ENCODE data around the gene EP400.
"Not testable (repeated sequence)": the region's sequence is repeated elsewhere in the genome, so short reads cannot be mapped to it uniquely, and the experiment has no call there.

The EP400 gene

GRCh38 chr12:132070298-132070697 is 120.6 kb downstream of the EP400 start:
- in situ Hi-C loops (cut with MboI; ENCODE audit: low sequenced_read_pairs): no loop called here
- peaks cover 26% of the 10 kb centered on the region for H3K36me3 ChIP-seq (replicated peaks)
- H3K4me3 ChIP-seq: no peak overlapping the region
- no peaks in the 10 kb centered on the region for H3K27me3 ChIP-seq (ENCODE audit: low read depth)
- no peaks in the 10 kb centered on the region for H3K9me3 ChIP-seq
- no peaks in the 10 kb centered on the region for H3K4me1 ChIP-seq
- DNase-seq (ENCODE audit: low spot score in 2 of 2): no peak

DNA sequence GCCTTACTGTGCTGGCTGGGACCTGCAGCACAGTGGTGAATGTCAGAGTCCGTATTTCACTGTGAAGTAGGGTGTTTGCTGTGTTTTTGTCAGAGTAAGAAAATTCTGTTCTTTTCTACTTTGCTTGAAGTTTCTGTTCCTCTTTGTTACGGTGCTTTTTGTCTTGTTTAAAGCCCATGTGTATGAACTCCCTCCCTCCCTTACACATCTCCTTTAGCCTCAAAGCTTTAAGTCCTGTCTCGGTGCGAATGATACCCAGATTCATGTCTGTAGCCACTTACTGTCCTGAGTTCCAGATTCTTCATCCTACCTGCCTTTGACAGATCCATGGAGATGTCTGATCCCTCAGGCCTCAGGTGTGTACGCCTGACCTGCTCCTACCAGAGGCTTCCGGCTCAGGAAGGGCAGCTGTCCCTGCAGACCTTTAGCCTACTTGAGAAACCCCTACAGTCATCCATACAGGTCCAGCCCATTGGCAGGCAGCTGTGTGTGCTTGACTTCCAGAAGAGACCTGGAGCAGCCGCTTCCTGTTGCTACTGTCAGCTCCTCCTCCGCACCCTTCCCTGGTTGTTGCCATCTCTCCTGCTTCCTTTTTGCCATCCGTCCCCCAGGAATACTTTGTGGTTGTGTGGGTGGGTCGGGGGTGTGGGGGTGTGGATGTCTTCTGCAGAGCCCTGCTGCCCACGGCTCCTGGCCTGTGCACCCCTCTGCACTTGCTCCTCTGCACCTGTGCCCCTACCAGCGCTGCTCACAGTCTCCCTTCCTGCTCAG is 121.5 kb downstream of the EP400 start:
- no peaks in the 10 kb centered on the region for H3K9me3 ChIP-seq
- H3K4me1 ChIP-seq: no peaks in the 10 kb centered on the region
- in situ Hi-C loops (cut with MboI; ENCODE audit: low sequenced_read_pairs): no loop called here
- H3K4me3 ChIP-seq: no peak overlapping the region
- DNase-seq (ENCODE audit: low spot score in 2 of 2): no peak
- peaks cover 24% of the 10 kb centered on the region for H3K36me3 ChIP-seq (replicated peaks)
- H3K27me3 ChIP-seq (ENCODE audit: low read depth): no peaks in the 10 kb centered on the region

GRCh38 chr12:132071830-132072384 is 122.2 kb downstream of the EP400 start:
- H3K9me3 ChIP-seq: no peaks in the 10 kb centered on the region
- H3K27me3 ChIP-seq (ENCODE audit: low read depth): no peaks in the 10 kb centered on the region
- H3K4me3 ChIP-seq: no peak overlapping the region
- peaks cover 17% of the 10 kb centered on the region for H3K36me3 ChIP-seq (replicated peaks)
- no peak for DNase-seq (ENCODE audit: low spot score in 2 of 2)
- no peaks in the 10 kb centered on the region for H3K4me1 ChIP-seq
- in situ Hi-C loops (cut with MboI; ENCODE audit: low sequenced_read_pairs): no loop called here

- no peak for DNase-seq (ENCODE audit: low spot score in 2 of 2)
- Histone ChIP-seq H3K4me1 (no peaks in the 10 kb centered on the region), H3K4me3 (no peak overlapping the region), H3K27me3 (ENCODE audit: low read depth) (no peaks in the 10 kb centered on the region), H3K36me3 (replicated peaks) (peaks cover 5% of the 10 kb centered on the region), H3K9me3 (no peaks in the 10 kb centered on the region)
- in situ Hi-C loops (cut with MboI; ENCODE audit: low sequenced_read_pairs): no loop called here
These were observed 124.5 kb downstream of the EP400 start for GRCh38 chr12:132074216-132074615.

GRCh38 chr12:132075026-132075713 is 125.4 kb downstream of the EP400 start:
- no peak for DNase-seq (ENCODE audit: low spot score in 2 of 2)
- in situ Hi-C loops (cut with MboI; ENCODE audit: low sequenced_read_pairs): no loop called here
- no peaks in the 10 kb centered on the region for H3K9me3 ChIP-seq
- H3K4me3 ChIP-seq: no peak overlapping the region
- peaks cover 5% of the 10 kb centered on the region for H3K36me3 ChIP-seq (replicated peaks)
- H3K27me3 ChIP-seq (ENCODE audit: low read depth): no peaks in the 10 kb centered on the region
- no peaks in the 10 kb centered on the region for H3K4me1 ChIP-seq

DNA sequence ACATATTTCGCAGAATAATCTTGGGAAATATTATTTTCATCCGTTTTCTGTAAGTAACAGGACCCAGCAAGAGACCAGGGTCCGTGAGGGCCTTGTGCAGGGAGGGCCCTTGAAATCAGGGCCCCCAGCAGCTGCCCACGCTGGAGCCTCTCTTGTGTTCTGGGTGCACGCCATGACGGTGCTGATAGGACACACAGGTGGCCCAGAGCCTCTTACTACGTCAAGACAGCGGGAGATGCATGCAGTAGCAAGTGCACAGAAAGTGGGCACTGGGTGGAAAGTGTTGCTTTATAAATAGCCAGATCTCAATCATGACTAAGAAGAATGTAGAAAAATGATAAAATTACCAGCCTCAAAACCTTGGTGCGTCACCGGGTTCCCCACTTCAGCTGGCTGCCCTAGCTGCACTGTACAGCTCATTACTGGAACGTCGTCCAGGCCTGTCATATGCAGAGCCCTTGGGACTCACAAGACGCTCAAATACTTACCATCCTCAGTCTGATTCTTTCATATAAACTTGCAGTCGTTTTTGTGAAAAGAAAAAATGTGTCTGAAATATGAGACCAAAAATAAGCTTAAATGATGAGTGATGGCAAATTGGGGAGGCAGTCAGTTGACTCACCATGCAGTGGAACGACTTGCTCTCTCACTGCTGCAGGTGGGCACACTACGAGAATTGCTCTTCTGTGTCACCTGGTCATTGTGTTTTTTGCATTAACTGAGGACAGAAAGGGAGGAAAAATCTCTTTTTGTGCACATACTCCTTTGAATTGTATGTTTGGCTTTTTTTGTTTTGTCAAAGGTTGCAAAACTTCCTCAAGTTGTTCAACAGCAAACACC is 126.2 kb downstream of the EP400 start:
- in situ Hi-C loops (cut with MboI; ENCODE audit: low sequenced_read_pairs): no loop called here
- Histone ChIP-seq H3K36me3 (replicated peaks) (peaks cover 5% of the 10 kb centered on the region), H3K4me3 (no peak overlapping the region), H3K9me3 (no peaks in the 10 kb centered on the region), H3K4me1 (no peaks in the 10 kb centered on the region), H3K27me3 (ENCODE audit: low read depth) (no peaks in the 10 kb centered on the region)
- no peak for DNase-seq (ENCODE audit: low spot score in 2 of 2)

- Histone ChIP-seq H3K9me3 (no peaks in the 10 kb centered on the region), H3K4me1 (no peaks in the 10 kb centered on the region), H3K27me3 (ENCODE audit: low read depth) (no peaks in the 10 kb centered on the region), H3K36me3 (replicated peaks) (peaks cover 5% of the 10 kb centered on the region), H3K4me3 (no peak overlapping the region)
- in situ Hi-C loops (cut with MboI; ENCODE audit: low sequenced_read_pairs): no loop called here
- no peak for DNase-seq (ENCODE audit: low spot score in 2 of 2)
These were observed 127.0 kb downstream of the EP400 start for GRCh38 chr12:132076711-132077110.

DNA sequence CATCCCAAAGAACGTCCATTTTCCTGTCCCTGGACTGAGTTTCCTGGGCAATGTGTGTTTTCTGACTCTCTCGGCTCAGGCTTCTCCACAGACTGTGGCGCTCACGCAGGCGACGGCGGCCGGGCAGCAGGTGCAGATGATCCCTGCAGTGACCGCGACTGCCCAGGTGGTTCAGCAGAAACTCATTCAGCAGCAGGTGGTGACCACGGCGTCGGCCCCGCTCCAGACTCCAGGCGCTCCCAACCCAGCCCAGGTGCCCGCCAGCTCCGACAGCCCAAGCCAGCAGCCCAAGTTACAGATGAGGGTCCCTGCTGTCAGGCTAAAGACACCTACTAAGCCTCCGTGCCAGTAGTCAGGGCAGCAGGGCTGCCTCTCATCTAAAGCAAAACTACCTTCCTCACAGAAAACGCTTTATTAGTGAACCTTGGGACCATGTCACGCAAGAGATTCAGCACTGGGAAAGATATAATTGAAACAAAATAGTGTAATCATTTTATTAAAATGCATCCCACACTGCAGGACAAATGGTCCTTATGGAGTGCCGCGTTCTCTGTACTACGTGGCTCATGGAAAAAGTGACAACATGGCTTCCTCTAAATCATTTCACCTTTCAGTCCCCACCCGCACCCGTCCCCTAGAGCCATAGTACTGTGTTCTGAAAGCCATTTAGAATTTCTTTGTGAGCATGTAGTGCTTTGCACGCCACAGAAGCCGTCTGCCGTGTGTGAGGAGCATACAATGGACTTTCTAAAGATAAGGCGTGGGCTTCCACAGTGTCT is 127.8 kb downstream of the EP400 start:
- no peak overlapping the region for H3K4me3 ChIP-seq
- H3K4me1 ChIP-seq: no peaks in the 10 kb centered on the region
- in situ Hi-C loops (cut with MboI; ENCODE audit: low sequenced_read_pairs): no loop called here
- H3K9me3 ChIP-seq: no peaks in the 10 kb centered on the region
- H3K36me3 ChIP-seq (replicated peaks): peaks cover 5% of the 10 kb centered on the region
- DNase-seq (ENCODE audit: low spot score in 2 of 2): no peak
- no peaks in the 10 kb centered on the region for H3K27me3 ChIP-seq (ENCODE audit: low read depth)

DNA sequence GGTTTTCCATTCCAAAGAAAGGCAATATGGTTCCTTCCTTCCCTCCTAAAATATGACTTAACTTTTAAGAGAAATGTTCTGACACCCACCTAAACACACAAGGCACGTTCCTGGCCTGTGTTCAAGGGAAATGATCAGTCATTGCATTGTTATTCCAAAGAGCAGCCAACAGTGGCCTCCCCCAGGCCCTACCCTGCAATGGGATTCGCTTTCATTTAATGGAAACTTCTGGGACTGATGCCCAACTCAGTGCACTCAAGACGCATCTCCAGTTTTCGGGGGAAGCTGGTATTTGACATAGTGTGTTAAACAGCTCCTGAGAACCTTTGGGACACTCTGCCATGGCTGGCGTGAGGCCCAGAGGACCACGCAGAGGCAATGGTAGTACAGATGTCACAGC is 128.4 kb downstream of the EP400 start:
- no peak for DNase-seq (ENCODE audit: low spot score in 2 of 2)
- peaks cover 5% of the 10 kb centered on the region for H3K36me3 ChIP-seq (replicated peaks)
- in situ Hi-C loops (cut with MboI; ENCODE audit: low sequenced_read_pairs): no loop called here
- no peaks in the 10 kb centered on the region for H3K4me1 ChIP-seq
- H3K4me3 ChIP-seq: no peak overlapping the region
- H3K9me3 ChIP-seq: no peaks in the 10 kb centered on the region
- H3K27me3 ChIP-seq (ENCODE audit: low read depth): no peaks in the 10 kb centered on the region

- DNase-seq (ENCODE audit: low spot score in 2 of 2): no peak
- Histone ChIP-seq H3K4me1 (peaks cover 4% of the 10 kb centered on the region), H3K9me3 (no peaks in the 10 kb centered on the region), H3K36me3 (replicated peaks) (peaks cover 5% of the 10 kb centered on the region), H3K4me3 (no peak overlapping the region), H3K27me3 (ENCODE audit: low read depth) (no peaks in the 10 kb centered on the region)
- in situ Hi-C loops (cut with MboI; ENCODE audit: low sequenced_read_pairs): no loop called here
These were observed 129.5 kb downstream of the EP400 start for GRCh38 chr12:132079200-132079599.

- no peaks in the 10 kb centered on the region for H3K9me3 ChIP-seq
- in situ Hi-C loops (cut with MboI; ENCODE audit: low sequenced_read_pairs): no loop called here
These were observed 130.0 kb downstream of the EP400 start for GRCh38 chr12:132079695-132080094.

DNA sequence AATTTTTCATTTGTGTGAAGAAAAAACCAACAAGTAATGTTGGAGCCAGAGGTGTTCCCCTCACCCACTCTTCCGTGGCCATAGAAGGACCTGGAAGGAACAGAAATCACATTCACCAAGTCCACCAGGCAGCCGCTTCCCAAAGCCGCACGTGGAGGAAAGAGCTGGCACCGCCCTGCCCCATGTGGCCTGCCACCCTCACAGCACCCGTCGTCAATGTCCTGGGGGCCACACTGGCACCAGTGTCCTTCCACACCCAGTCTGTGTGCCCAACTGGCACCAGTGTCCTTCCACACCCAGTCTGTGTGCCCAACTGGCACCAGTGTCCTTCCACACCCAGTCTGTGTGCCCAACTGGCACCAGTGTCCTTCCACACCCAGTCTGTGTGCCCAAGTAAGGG is 130.8 kb downstream of the EP400 start:
- H3K4me3 ChIP-seq; H3K9me3 ChIP-seq; H3K4me1 ChIP-seq; H3K27me3 ChIP-seq (ENCODE audit: low read depth); DNase-seq (ENCODE audit: low spot score in 2 of 2); H3K36me3 ChIP-seq (replicated peaks); in situ Hi-C loops (cut with MboI; ENCODE audit: low sequenced_read_pairs): not testable (repeated sequence)

More at GRCh38 chr12:132079695-132080094, 130.0 kb downstream of the EP400 start:
- Histone ChIP-seq H3K4me1 (peaks cover 4% of the 10 kb centered on the region), H3K36me3 (replicated peaks) (peaks cover 5% of the 10 kb centered on the region), H3K4me3 (no peak overlapping the region), H3K27me3 (ENCODE audit: low read depth) (no peaks in the 10 kb centered on the region)
- DNase-seq (ENCODE audit: low spot score in 2 of 2): no peak

- H3K36me3 ChIP-seq (replicated peaks): peaks cover 6% of the 10 kb centered on the region
- no peaks in the 10 kb centered on the region for H3K9me3 ChIP-seq
- peaks cover 10% of the 10 kb centered on the region for H3K4me1 ChIP-seq
- no peak for DNase-seq (ENCODE audit: low spot score in 2 of 2)
- no peak overlapping the region for H3K4me3 ChIP-seq
- H3K27me3 ChIP-seq (ENCODE audit: low read depth): no peaks in the 10 kb centered on the region
- in situ Hi-C loops (cut with MboI; ENCODE audit: low sequenced_read_pairs): no loop called here
These were observed 131.7 kb downstream of the EP400 start for GRCh38 chr12:132081423-132081822.
